ENCODE measurements around the gene GUCY2D.

The GUCY2D gene

DNA sequence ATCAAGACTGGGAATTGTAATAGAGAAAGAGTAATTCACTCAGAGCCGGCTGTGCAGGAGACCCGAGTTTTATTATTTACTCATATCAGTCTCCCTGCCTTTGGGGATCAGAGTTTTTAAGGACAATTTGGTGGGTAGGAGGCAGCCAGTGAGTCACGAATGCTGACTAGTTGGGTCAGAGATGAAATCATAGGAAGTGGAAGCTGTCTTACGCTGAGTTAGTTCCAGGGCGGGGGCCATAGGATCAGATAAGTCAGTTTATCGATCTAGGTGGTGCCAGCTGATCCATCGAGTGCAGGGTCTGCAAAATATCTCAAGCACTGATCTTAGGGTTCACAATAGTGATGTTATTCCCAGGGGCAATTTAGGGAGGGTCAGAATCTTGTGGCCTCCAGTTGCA lies 20.2 kb upstream of the GUCY2D start:
- Mint-ChIP-seq H3K27me3 (peaks cover 8% of the 10 kb centered on the region), H3K9me3 (no peaks in the 10 kb centered on the region), H3K4me3 (no peak overlapping the region), H3K27ac (no peak overlapping the region), H3K36me3 (ENCODE audit: low read depth) (no peaks in the 10 kb centered on the region), H3K4me1 (no peaks in the 10 kb centered on the region)
- DNase-seq (no peak), ATAC-seq (no peak)

DNA sequence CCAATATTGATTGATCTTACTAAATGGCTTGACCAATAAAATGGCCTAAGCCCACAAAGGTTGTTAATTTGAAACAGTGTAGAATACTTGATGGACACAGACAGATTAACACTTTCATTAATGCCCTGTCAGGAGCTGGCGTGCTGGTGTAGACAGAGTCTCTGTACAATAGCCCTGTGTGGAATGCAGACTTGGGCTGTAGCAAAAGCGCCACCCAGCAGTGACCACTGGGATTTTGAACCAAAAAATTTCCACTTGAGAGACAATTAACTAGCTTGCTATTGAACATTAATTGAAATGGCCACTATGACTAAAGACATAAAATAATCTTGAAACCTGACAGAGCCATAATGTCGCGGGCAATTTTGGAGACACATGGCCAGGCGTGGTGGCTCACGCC lies 19.7 kb upstream of the GUCY2D start:
- no peaks in the 10 kb centered on the region for H3K9me3 Mint-ChIP-seq
- ATAC-seq, result no peak
- no peak overlapping the region for H3K27ac Mint-ChIP-seq
- no peak overlapping the region for H3K4me3 Mint-ChIP-seq
- no peak for DNase-seq
- H3K36me3 Mint-ChIP-seq (ENCODE audit: low read depth), result no peaks in the 10 kb centered on the region
- H3K4me1 Mint-ChIP-seq, result no peaks in the 10 kb centered on the region
- peaks cover 8% of the 10 kb centered on the region for H3K27me3 Mint-ChIP-seq

DNA sequence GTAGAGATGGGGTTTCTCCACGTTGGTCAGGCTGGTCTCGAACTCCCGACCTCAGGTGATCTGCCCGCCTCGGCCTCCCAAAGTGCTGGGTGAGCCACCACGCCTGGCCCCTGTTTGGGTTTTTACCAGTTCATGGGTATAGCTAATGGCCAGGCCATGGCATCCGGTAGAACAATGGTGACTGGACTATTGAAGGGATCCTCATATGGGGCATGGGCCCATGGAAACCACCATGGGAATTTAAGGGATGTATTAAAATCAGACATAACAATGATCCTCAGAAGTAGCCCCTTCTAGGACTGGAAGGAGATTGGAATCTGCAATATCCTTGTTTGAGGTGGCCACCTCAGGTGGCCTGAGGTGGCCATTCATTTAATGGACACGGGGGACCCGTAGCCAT lies 17.5 kb upstream of the GUCY2D start:
- H3K36me3 Mint-ChIP-seq (ENCODE audit: low read depth), result no peaks in the 10 kb centered on the region
- H3K27ac Mint-ChIP-seq, result no peak overlapping the region
- no peaks in the 10 kb centered on the region for H3K9me3 Mint-ChIP-seq
- H3K4me3 Mint-ChIP-seq, result no peak overlapping the region
- H3K27me3 Mint-ChIP-seq, result peaks cover 5% of the 10 kb centered on the region
- ATAC-seq, result no peak
- no peak for DNase-seq
- H3K4me1 Mint-ChIP-seq, result peaks cover 11% of the 10 kb centered on the region

DNA sequence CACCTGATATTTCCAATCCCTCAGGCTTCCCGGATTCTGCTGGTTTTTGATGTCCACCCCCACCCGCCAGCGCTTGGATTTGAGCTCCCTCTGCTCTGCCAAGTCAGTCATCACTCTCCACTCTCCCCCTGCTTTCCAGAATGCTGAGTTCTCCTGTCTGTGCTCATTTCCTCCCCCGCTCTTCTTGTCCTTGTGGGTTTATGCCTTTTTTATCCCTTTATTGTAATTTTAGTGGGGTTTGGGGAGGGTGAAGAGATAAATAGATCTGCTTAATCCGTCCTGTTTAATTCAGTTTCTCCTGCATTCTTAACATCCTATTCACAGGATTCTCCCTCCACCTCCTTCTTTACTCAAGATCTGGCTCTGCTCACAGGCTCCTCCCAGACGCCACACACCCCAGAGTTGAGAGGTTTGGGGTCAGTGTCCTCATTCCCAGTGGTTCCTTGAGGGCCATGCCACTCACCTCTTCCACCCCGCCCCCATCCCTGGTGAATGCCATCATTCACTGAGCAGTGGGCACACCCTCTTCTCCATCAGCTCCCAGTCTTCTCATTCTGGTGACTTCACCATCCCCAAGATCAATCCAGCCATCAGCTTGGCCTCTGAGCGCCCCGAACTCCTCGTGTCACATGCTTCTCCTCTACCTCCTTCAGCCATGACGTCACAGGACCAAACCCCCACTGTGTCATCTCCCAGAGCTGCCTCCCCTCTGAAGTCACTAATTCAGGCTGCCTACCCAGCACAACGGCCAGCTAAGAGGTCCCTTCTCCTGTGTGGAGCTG lies 15.1 kb upstream of the GUCY2D start:
- no peaks in the 10 kb centered on the region for H3K9me3 Mint-ChIP-seq
- ATAC-seq (no peak), DNase-seq (no peak)
- H3K27me3 Mint-ChIP-seq, result peaks cover 3% of the 10 kb centered on the region
- H3K4me3 Mint-ChIP-seq, result no peak overlapping the region
- no peaks in the 10 kb centered on the region for H3K36me3 Mint-ChIP-seq (ENCODE audit: low read depth)
- no peak overlapping the region for H3K27ac Mint-ChIP-seq
- peaks cover 20% of the 10 kb centered on the region for H3K4me1 Mint-ChIP-seq

DNA sequence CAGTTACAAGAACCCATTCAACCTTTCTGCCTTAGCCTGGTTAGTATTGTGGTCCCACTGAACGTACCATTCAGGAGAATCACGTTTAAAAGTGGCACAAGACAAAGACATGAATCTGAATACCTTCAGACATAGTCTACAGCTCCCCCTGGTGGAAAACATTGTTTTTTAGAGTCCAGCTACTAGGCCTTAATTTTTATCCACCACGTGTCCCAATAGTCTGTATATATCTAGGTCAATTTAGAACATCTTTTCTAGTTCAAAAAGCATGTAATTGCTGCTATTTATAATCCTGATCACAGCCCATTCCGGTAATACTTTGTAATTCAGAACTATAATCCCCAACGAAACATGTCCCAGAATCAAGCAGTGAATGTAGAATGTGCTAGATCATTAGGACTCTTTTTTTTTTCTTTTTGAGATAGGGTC lies 13.7 kb upstream of the GUCY2D start:
- Mint-ChIP-seq H3K27ac (peak overlapping the region; percentile 70), H3K4me3 (no peak overlapping the region), H3K27me3 (no peaks in the 10 kb centered on the region), H3K36me3 (ENCODE audit: low read depth) (no peaks in the 10 kb centered on the region), H3K4me1 (peaks cover 20% of the 10 kb centered on the region), H3K9me3 (no peaks in the 10 kb centered on the region)
- DNase-seq, result peak; percentile 40
- ATAC-seq, result peak; percentile 48

DNA sequence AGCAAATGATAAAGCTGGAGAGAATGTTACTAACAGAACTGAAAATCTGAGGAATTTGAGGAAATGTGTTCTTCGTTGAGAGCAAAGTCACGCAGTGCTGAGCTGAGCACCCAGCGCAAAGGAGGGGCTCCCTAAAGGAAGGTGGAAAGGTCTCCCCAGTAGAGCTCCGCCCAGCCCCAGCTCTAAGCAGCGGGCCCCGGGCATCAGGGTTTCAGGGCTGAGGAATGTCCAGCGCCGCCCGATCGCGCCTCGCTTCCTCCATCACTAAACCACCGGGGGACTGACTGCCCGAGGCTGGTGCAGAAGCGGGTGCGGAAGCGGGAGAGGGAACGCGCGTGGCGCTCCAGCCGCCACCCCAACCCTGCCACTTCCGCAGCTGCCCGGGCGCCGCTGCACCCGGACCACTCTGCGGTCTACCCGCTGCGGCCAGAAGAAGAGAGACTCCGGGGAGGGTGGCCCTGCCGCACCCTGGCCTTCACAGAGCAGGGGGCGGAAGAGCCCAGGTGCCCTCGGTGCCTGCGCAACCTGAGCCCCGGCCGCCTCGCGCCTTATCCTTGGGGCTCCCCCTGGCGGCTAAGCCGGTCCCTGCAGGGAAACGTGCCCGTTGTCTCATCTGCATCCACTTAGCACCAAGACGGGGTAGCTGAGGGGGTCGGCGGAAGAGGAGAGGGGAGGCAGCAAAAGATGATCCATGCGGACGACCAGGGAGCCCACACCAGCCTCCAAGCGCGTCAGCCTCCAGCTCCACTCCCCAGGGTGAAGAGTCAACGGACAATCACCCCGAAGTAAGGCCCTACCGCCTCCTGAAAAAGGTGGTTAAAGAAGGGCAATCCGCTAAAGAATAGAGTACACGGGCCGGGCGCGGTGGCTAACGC lies 12.4 kb upstream of the GUCY2D start:
- H3K27me3 Mint-ChIP-seq, result no peaks in the 10 kb centered on the region
- DNase-seq, result peak; percentile 98
- H3K36me3 Mint-ChIP-seq (ENCODE audit: low read depth), result no peaks in the 10 kb centered on the region

DNA sequence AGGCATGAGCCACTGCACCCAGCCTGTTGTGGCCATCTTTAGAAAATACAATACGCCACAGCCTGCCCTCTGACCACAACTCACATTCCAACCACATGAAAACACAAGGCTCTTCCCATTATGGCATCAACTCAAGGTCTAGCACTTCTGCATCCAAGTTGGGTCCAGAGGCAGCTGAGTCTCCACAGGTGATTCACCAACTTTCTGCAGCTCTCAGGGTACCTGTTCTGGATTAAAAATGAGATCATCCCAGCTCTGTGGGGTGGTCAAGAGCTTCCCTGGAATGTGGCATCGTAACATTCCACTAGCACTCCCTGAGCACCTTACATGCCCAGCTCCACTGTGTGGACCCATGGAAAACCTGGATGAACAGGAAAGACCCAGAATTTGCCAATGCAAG lies 9.9 kb upstream of the GUCY2D start:
- DNase-seq (no peak), ATAC-seq (no peak)
- Mint-ChIP-seq H3K4me1 (peaks cover 20% of the 10 kb centered on the region), H3K4me3 (no peak overlapping the region), H3K36me3 (ENCODE audit: low read depth) (no peaks in the 10 kb centered on the region), H3K27me3 (no peaks in the 10 kb centered on the region), H3K9me3 (no peaks in the 10 kb centered on the region), H3K27ac (no peak overlapping the region)

More for the DNA sequence above, 12.4 kb upstream of the GUCY2D start:
- Mint-ChIP-seq H3K4me3 (peak overlapping the region; percentile 71), H3K4me1 (peaks cover 20% of the 10 kb centered on the region), H3K27ac (peak overlapping the region; percentile 82), H3K9me3 (no peaks in the 10 kb centered on the region)
- peak; percentile 89 for ATAC-seq

DNA sequence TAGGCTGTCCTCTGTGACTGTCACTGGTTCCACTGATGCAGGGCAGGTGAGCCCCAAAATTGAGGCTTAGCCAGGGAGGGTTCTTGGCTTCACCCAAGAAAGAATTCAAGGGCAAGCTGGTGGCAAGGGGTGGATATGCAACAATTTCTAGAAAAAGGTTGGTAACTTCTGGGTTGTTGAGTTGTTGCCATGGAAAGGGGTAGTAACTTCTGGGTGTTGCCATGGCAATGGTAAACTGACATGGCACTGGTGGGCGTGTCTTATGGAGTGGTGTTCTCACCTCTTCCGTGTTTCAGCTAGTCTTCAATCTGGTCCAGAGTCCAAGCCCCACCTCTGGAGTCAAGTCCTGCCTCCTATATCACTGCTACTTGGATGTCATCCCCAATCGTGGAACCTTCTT lies 9.5 kb upstream of the GUCY2D start:
- ATAC-seq (no peak), DNase-seq (no peak)
- Mint-ChIP-seq H3K36me3 (ENCODE audit: low read depth) (no peaks in the 10 kb centered on the region), H3K27ac (no peak overlapping the region), H3K27me3 (no peaks in the 10 kb centered on the region), H3K9me3 (no peaks in the 10 kb centered on the region), H3K4me3 (no peak overlapping the region), H3K4me1 (peaks cover 20% of the 10 kb centered on the region)

DNA sequence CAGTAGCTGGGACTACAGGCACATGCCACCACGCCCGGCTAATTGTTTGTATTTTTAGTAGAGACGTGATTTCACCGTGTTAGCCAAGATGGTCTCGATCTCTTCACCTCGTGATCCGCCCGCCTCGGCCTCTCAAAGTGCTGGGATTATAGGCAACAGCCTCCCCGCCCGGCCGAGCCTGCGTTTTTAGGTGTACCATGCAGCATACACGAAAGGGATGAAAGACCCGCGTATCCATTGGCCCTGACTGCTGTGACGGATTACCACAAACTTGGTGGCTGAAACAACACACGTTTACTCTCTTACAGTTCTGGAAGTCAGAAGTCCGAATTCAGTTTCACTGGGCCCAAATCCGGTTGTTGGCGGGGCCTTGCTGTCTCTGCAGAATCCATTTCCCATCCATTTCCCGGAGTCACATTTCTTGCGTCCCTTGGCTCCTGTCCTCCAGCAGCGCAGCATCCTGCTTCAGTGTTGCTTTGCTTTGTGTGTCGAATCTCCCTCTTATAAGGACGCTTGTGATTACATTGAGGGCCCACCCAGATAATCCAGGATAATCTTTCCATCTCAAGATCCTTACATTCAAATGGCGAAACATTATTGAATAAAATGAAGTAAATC lies 8.3 kb upstream of the GUCY2D start:
- H3K9me3 Mint-ChIP-seq, result no peaks in the 10 kb centered on the region
- no peak overlapping the region for H3K27ac Mint-ChIP-seq
- no peaks in the 10 kb centered on the region for H3K36me3 Mint-ChIP-seq (ENCODE audit: low read depth)
- no peak overlapping the region for H3K4me3 Mint-ChIP-seq
- peaks cover 5% of the 10 kb centered on the region for H3K27me3 Mint-ChIP-seq
- ATAC-seq, result no peak
- no peak for DNase-seq
- H3K4me1 Mint-ChIP-seq, result peaks cover 16% of the 10 kb centered on the region

DNA sequence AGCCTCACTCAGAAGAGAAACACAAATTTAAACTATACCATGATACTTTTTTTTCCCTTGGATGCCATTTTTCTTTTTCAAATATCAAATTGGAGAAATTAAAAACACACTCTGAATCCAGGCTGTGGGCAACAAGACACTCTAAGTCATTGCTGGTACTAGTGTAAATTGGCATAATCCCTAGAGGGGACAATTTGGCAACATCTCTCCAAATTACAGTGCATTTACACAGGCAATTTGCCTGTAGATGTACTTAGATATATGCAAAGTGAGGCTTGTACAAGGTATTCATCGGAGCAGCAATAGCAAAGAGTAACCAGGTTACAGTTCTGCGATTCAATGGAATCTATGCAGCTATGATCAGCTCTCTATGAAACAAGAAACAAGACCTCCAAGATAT lies 6.7 kb upstream of the GUCY2D start:
- H3K36me3 Mint-ChIP-seq (ENCODE audit: low read depth), result no peaks in the 10 kb centered on the region

DNA sequence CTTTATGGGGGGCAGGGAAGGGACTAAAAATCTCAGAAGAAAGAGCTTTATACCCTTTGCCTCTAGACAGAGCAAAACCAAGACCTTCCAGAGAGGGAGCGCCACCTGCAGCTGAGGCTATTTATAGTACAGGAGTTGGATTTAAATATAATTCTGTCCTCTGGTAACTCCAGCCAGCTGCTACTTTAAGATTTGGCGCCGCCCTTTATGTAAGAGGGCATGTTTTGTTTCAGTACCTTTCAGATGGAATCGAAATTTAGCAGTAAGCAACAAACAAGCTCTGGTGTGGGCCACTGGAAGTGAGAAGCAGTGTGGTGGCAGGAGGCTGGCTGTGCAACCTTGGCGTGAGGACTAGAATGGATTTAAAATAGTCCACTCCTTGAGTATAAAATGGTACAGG lies 5.2 kb upstream of the GUCY2D start:
- Mint-ChIP-seq H3K36me3 (ENCODE audit: low read depth) (no peaks in the 10 kb centered on the region), H3K27me3 (peaks cover 22% of the 10 kb centered on the region), H3K9me3 (no peaks in the 10 kb centered on the region), H3K27ac (no peak overlapping the region), H3K4me3 (no peak overlapping the region), H3K4me1 (peaks cover 4% of the 10 kb centered on the region)
- DNase-seq (peak; percentile 37), ATAC-seq (peak; percentile 77)

More for the DNA sequence above, 6.7 kb upstream of the GUCY2D start:
- DNase-seq (no peak), ATAC-seq (no peak)
- Mint-ChIP-seq H3K27me3 (peaks cover 10% of the 10 kb centered on the region), H3K9me3 (no peaks in the 10 kb centered on the region), H3K4me1 (peaks cover 3% of the 10 kb centered on the region), H3K4me3 (no peak overlapping the region), H3K27ac (no peak overlapping the region)

DNA sequence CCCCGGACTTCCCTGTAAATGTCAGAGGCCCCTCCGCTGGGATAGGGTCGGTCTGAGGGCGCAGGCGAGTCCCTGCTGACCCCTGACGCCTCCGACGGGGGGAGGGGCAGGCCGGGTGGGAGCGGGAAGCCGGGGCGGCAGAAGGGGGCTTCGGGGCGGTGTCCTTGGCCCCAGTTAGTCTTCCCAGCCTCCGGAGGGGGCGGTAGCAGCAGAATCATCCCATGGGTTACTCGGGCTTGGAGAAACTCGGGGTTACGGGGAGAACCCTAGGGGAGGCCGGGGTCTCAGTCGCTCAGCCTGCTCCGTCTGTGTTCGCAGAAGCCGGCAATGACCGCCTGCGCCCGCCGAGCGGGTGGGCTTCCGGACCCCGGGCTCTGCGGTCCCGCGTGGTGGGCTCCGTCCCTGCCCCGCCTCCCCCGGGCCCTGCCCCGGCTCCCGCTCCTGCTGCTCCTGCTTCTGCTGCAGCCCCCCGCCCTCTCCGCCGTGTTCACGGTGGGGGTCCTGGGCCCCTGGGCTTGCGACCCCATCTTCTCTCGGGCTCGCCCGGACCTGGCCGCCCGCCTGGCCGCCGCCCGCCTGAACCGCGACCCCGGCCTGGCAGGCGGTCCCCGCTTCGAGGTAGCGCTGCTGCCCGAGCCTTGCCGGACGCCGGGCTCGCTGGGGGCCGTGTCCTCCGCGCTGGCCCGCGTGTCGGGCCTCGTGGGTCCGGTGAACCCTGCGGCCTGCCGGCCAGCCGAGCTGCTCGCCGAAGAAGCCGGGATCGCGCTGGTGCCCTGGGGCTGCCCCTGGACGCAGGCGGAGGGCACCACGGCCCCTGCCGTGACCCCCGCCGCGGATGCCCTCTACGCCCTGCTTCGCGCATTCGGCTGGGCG lies 542 bp downstream of the GUCY2D start:
- DNase-seq (no peak), ATAC-seq (no peak)
- Mint-ChIP-seq H3K27me3 (peaks cover 36% of the 10 kb centered on the region), H3K4me3 (no peak overlapping the region), H3K27ac (no peak overlapping the region), H3K4me1 (peaks cover 6% of the 10 kb centered on the region), H3K36me3 (ENCODE audit: low read depth) (no peaks in the 10 kb centered on the region), H3K9me3 (no peaks in the 10 kb centered on the region)

DNA sequence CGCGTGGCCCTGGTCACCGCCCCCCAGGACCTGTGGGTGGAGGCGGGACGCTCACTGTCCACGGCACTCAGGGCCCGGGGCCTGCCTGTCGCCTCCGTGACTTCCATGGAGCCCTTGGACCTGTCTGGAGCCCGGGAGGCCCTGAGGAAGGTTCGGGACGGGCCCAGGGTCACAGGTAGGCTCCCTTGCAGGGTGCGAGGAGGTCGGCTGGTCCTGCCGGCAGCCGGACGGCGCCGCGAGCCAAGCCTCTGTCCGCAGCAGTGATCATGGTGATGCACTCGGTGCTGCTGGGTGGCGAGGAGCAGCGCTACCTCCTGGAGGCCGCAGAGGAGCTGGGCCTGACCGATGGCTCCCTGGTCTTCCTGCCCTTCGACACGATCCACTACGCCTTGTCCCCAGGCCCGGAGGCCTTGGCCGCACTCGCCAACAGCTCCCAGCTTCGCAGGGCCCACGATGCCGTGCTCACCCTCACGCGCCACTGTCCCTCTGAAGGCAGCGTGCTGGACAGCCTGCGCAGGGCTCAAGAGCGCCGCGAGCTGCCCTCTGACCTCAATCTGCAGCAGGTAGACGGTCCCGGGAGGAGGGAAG lies 1.3 kb downstream of the GUCY2D start:
- Mint-ChIP-seq H3K27me3 (peaks cover 34% of the 10 kb centered on the region), H3K9me3 (no peaks in the 10 kb centered on the region), H3K36me3 (ENCODE audit: low read depth) (no peaks in the 10 kb centered on the region), H3K4me3 (no peak overlapping the region), H3K27ac (no peak overlapping the region), H3K4me1 (peaks cover 6% of the 10 kb centered on the region)
- DNase-seq (no peak), ATAC-seq (no peak)

DNA sequence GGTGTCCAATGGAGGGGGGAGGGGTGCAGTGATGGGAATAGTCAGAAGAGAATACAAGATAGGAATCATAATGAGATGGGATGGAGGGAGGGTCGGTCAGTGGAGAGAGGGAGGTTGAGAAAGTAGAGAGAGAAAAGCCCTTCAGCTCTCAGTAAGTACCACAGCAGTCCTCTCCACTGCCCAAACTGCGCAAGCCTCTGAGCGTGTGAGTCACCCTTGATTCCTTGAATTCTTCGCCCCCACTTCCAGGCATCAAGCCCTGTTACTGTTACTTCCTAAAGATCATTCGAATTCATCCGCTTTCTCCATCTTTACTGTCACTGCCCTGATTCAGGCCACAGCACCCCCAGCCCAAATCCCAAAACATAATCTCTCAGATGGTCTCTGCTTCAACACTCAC lies 2.5 kb downstream of the GUCY2D start:
- no peak overlapping the region for H3K27ac Mint-ChIP-seq
- ATAC-seq, result no peak
- H3K27me3 Mint-ChIP-seq, result peaks cover 29% of the 10 kb centered on the region
- H3K9me3 Mint-ChIP-seq, result no peaks in the 10 kb centered on the region
- DNase-seq, result no peak
- no peaks in the 10 kb centered on the region for H3K36me3 Mint-ChIP-seq (ENCODE audit: low read depth)
- H3K4me3 Mint-ChIP-seq, result no peak overlapping the region
- H3K4me1 Mint-ChIP-seq, result peaks cover 6% of the 10 kb centered on the region

Measured in activated naive CD8-positive, alpha-beta T cell treated with anti-CD3 and anti-CD28 coated beads, Interleukin-2, amount 50 U/mL, for 24 hours (primary cell).